Femur (tissue), 1 donor: Measurements from ENCODE around the gene TLR9.

ENCODE experiments used
- DNase-seq: peaks from one replicate; pipeline ENCODE4 v3.0.0-alpha.2; 2017

The TLR9 gene

DNA sequence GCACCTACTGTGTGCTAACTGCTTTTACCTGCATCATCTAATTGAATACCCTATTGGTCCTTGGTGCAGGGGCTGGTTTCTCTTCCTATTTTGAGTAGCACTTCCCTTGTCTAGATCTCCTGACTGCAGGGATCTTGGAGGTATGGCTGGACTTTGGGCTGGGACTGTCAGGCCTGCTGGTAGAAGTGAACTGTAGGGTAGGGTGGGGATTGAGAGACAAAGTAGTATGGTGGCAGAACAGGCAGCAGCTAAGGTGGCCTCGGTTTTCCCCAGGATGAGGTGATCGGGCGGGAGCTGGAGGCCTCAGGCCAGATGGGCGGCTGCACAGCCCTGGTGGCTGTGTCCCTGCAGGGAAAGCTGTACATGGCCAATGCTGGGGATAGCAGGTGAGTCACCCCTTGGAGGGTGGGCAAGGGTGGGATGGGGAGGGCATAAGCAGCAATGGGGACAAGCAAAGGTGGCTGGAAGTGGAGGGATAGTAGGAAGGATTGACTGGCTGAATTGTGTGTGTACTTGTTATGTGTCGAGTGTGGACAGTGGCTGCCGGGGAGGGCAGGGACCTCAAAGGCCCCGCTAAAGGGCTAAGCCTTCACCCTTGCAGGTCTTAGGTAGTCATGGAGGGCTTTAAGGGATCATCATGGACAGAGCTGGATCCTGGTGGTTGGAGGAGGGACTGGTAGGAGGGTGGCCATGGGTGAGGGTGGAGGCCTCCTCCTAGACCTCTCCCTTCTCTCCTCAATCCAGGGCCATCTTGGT lies 22.1 kb upstream of the TLR9 start:
- DNase-seq: no peak

DNA sequence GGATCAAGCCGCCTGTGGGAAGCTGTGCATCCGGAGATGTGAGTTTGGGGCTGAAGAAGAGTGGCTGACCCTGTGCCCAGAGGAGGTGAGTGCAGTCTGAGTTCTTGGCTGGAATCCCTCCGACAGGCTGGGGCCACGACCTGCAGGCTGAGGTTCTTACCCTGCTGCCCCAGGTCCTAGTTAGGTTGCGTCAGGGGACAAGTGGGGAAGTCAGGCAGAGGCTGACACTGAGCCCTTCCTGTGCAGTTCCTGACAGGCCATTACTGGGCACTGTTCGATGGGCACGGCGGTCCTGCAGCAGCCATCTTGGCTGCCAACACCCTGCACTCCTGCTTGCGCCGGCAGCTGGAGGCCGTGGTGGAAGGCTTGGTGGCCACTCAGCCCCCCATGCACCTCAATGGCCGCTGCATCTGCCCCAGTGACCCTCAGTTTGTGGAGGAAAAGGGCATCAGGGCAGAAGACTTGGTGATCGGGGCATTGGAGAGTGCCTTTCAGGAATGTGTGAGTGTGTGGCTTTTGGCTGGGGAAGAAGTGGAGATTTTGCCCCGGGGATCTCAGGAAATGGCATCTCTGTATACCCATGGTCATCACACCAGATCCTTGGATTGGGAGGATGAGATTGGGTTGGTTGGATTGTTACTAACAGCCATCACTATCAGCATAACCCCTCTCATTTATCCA lies 21.4 kb upstream of the TLR9 start:
- no peak for DNase-seq

DNA sequence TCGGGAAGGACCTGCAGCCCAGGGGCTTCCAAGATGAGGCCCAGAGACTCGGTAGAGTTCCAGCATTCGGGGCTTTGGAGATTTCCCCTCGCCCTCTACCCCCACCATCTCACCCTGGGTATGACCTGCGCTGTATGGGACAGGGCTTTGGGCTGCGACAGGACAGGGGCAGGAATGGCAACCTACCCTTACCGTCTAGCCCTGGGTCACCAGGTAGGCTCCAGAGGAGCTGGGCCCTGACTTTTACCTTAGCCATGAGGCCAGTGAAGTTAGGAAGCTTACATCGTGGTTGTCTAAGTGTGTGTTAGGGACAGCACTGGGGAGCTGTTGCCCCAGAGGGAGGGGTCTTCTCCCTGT lies 20.8 kb upstream of the TLR9 start:
- no peak for DNase-seq

GRCh38 chr3:52245322-52246263 lies 20.1 kb upstream of the TLR9 start, which contains the start of gene PPM1M:
Gene PPM1M (plus strand): TSS chr3:52245759. CDS start chr3:52245825, 66 bp downstream.
- peak; percentile 68 for DNase-seq

- DNase-seq: no peak
Observed at GRCh38 chr3:52243791-52244628, 18.6 kb upstream of the TLR9 start.

DNA sequence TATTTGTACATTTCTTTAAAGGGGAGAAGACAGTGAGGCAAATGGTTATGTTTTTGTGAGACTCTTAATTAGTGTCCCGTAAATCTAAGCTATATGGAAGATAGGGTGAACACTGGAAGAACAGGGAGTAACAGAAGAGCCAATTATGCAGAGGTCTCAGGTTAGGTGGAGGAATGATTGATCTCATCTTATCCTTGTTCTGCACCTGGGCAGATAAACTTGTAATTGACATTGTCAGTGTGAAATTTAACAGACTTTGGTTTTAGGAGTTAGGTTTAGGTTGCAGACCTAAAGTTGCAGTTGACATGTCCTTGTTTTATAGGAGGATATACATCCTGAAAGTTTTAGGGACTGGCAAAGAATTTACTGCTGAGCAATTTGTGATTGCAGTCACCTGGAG lies 16.6 kb upstream of the TLR9 start:
- DNase-seq: no peak

- DNase-seq: no peak
Observed at GRCh38 chr3:52240886-52241370, 15.5 kb upstream of the TLR9 start.

DNA sequence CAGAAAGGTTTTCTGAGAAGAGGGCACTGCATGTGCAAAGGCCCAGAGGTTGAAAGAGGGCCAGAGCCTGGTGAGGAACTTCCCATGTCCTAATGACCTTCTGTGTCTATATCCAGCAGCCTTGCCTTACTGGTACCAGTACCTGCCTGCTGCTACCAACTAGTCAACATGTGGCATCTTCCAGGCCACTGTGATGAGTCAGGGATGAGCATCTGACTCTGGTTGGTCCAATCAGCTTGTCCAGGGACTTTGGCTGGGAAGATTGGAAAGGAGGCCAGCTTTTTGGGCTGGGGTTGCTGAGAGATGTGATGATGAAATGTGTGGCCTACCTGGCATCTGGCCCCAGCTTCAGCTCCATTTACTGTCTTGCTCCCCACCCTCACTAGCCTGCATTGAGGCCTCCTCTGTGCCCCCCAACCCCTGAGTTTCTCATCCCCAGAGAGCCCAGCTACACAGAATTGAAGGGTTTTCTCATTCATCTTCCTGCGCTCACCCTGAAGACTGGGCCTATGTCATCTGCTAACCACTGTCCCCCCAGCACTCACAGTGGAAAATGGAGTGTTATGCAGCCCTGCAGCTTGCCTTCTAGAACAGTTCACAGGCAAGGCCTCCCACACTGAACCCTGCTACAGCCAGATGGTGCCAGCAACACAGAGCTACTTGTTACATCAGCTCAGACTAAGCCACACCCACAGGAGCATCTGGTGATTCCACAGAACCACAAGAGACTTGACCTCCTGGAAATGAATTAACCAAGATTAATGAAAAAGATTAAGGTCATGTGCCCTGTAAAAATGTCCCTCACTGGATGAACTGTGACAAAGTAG lies 14.8 kb upstream of the TLR9 start:
- DNase-seq: peak; percentile 37

DNA sequence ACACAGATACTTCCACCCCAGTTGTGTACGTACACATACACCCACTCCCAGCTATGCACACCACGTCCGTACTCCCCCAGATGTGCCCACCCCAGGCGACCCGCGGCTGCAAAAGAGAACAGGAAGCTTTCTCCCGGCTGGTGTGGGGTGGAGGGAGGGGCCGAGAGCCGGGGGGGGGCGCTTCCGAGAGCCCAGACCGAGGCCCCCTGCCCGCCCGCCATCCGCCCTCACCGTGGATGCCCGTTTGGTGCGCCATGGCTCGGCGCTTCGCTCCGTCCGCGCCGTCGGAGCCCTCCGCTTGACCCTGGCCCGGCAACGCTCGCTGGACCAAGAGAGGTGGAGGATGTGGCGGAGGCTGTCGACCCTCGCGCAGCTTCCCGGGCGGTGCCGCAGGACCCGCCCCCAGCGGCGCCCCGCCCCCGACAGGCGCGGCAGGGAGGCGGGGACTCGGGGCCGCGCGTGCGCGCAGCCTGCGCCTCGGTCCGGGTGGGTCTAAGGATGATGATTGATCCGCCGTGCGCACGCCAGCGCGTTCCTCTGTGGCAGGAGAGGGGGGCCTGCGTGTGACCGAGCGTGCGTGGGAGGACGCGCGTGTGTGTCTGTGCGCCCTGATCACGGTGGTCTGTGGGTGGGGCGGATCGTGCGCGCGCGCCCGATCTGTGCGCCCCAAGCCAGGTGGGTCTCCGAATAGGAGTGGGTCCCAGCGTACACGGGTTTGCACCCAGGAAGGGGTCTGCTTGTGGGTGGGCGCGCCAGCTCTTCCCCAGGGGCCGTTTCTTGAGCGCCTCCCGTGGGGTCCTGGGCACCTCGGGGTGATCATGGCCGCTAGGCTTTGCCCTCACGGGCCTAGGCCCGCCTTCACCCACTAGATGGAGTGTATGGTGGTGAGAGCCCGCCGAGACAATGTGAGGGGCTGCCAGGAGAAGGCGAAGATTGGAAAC lies 13.6 kb upstream of the TLR9 start, which contains the start of gene TWF2:
TSS of gene TWF2 (minus strand) at position 398 of the 941 bp plus-strand sequence. CDS start at position 256, 142 bp downstream.
- peak; percentile 90 for DNase-seq

GRCh38 chr3:52238193-52238760 lies 12.8 kb upstream of the TLR9 start:
- no peak for DNase-seq

DNA sequence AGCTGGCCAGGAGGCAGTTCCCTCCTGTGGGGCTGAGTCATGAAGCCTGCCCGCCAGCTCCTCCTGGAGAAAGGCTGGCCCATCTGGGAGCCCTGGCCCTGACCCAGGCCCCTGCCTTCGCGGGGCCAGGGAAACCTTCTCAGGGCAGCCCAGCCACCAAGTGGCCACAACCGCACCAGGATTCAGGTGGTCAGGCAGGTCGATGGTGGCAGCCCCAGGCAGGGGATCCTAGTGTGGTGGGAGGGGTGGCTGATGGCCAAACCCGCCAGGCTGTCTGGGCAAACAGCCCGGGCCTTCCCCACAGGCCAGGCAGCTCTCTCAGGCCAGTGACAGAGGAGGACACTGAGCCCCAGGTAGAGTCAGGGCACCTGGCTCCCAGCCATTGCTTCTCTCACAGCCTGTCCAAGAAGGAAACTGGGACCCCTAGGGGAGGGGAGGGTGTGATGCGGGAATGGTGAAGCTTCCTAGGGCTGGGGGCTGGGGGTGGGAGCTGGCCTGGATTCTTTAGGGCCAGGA lies 12.3 kb upstream of the TLR9 start:
- DNase-seq: peak; percentile 79

- no peak for DNase-seq
Observed at GRCh38 chr3:52237006-52237656, 11.7 kb upstream of the TLR9 start.

DNA sequence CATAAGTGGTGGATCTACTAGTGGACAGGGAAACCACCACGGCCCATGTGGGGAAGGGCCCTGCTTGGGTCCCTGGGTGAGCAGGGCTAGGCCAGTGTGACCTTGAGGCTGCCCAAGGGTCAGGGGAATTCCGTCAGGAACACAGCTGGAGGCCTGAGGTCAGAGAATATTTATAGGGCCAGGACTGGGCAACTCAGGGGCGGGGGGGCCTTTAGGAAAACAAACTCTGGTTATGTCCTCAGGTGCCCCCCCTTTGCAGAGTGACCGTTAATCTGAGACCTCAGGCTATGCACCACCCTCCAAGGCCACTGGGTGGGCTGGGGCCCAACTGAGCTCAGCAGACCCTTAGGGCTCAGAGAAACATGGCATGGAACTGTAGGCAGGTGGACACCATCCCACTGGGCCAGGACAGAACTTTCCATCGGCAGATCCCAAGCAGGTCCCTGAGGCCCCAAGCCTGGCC lies 11.0 kb upstream of the TLR9 start:
- no peak for DNase-seq

GRCh38 chr3:52234516-52235447 lies 9.3 kb upstream of the TLR9 start:
- DNase-seq: no peak

DNA sequence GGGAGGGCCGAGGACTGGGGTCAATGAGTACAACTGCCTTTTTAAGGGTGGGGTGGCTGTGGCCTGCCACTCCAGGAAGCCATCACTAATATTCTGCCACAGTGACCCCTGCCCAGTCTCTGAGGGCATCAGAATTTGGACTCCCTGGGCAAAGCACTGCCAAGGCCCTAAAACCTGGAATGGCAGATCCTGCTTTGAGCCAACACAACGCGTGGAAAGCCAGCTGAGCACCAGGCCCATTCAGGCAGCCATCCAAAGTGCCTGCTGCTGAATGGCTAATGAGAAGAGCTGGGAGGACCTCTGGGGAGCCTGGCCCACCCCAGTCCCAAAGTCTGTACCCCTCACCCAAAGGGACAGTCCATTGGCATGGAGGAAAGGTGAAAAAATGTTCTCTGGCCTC lies 8.5 kb upstream of the TLR9 start:
- no peak for DNase-seq

DNA sequence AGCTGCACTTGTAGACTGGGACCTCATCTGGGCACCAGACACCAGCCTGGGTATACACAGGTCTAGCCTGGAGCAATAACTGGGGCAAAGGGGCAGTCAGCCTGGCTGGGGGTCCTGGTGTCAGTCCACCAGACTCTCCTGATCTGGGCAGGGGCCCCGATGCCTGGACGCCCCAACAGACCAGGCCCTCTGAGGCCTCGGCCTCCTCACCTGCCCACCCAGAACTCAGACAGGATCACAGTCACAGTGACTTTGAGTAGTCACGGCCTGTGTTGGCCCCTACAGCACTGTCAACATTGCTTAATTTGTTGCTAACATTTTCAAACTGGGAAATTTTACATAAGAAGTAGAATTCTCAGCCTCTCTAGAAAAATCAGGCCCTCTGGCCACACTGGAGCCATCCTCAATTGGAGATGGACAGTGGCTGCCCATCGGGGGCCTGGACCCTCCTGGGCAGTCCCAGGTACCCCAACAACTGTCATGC lies 7.7 kb upstream of the TLR9 start:
- DNase-seq: no peak
